Astrocyte (in vitro differentiated cells and primary cell): ENCODE data around the gene TMEM150A. TPM values are rescaled to one million over a fixed set of nuclear protein-coding genes. Genes with fewer than 3 reads are reported as not detected.

Experiments used
- DNase-seq: peaks from one replicate; pipeline ENCODE4 v3.0.0-alpha.2; 2010; ENCODE audit warnings: low read depth
- FAIRE-seq: peaks from 2 replicates; lab custom pipeline; 2011; peaks lifted over from hg19 to GRCh38; lab: Jason Lieb, UNC
- H2AFZ ChIP-seq: 2 replicates; pipeline ENCODE4 v1.6.0; 2012; ENCODE audit warnings: low read depth, low read length, inconsistent platforms
- H3K27ac ChIP-seq: 2 replicates; pipeline ENCODE4 v1.5.1; 2011; ENCODE audit warnings: low read depth, low read length, inconsistent platforms
- H3K27me3 ChIP-seq: 2 replicates; pipeline ENCODE4 v1.6.0; 2011; ENCODE audit warnings: low read length, inconsistent platforms; ENCODE audit not compliant: insufficient read depth
- H3K36me3 ChIP-seq: 2 replicates; pipeline ENCODE4 v1.5.1; 2011; ENCODE audit warnings: low read length, inconsistent platforms; ENCODE audit not compliant: insufficient read depth
- H3K4me1 ChIP-seq: 2 replicates; pipeline ENCODE4 v1.5.1; 2011; ENCODE audit warnings: low read length, inconsistent platforms; ENCODE audit not compliant: insufficient read depth
- H3K4me2 ChIP-seq: 2 replicates; pipeline ENCODE4 v1.6.0; 2012; ENCODE audit warnings: low read length, inconsistent platforms
- H3K4me3 ChIP-seq: 2 replicates; pipeline ENCODE4 v1.5.1; 2011; ENCODE audit warnings: low read depth, mild to moderate bottlenecking, low read length, inconsistent platforms; ENCODE audit not compliant: insufficient read depth
- H3K79me2 ChIP-seq: 2 replicates; pipeline ENCODE4 v1.6.0; 2012; ENCODE audit warnings: mild to moderate bottlenecking, low read length, inconsistent platforms; ENCODE audit not compliant: insufficient read depth
- H3K9ac ChIP-seq: 2 replicates; pipeline ENCODE4 v1.6.0; 2012; ENCODE audit warnings: mild to moderate bottlenecking, low read length, inconsistent platforms
- H3K9me3 ChIP-seq: 2 replicates; pipeline ENCODE4 v1.5.1; 2012; ENCODE audit warnings: low read depth, mild to moderate bottlenecking, low read length, inconsistent platforms; ENCODE audit not compliant: insufficient read depth
- H4K20me1 ChIP-seq: 2 replicates; pipeline ENCODE4 v1.6.0; 2012; ENCODE audit warnings: low read length, inconsistent platforms; ENCODE audit not compliant: insufficient read depth
- H3K27ac Mint-ChIP-seq: one replicate; pipeline ENCODE4 v1.8.0; 2021; ENCODE audit warnings: mild to moderate bottlenecking, mixed read lengths; ENCODE audit not compliant: unreplicated experiment
- H3K27me3 Mint-ChIP-seq: one replicate; pipeline ENCODE4 v1.8.0; 2021; ENCODE audit warnings: low read depth, mixed read lengths; ENCODE audit not compliant: unreplicated experiment
- H3K36me3 Mint-ChIP-seq: one replicate; pipeline ENCODE4 v1.8.0; 2021; ENCODE audit warnings: low read depth, mixed read lengths; ENCODE audit not compliant: unreplicated experiment
- H3K4me1 Mint-ChIP-seq: one replicate; pipeline ENCODE4 v1.8.0; 2021; ENCODE audit warnings: low read depth, mixed read lengths; ENCODE audit not compliant: unreplicated experiment
- H3K4me3 Mint-ChIP-seq: one replicate; pipeline ENCODE4 v1.8.0; 2021; ENCODE audit warnings: mild to moderate bottlenecking, moderate library complexity, mixed read lengths; ENCODE audit not compliant: unreplicated experiment
- H3K9me3 Mint-ChIP-seq: one replicate; pipeline ENCODE4 v1.8.0; 2021; ENCODE audit warnings: mild to moderate bottlenecking, mixed read lengths; ENCODE audit not compliant: unreplicated experiment
- CTCF ChIP-seq: IDR thresholded peaks from 2 replicates; pipeline ENCODE4 v1.5.1; 2011; ENCODE audit warnings: low read depth, mild to moderate bottlenecking, inconsistent platforms, low read length, moderate library complexity; ENCODE audit not compliant: insufficient read depth
- EZH2 ChIP-seq: IDR thresholded peaks from 2 replicates; pipeline ENCODE4 v1.6.1; 2012; ENCODE audit warnings: mild to moderate bottlenecking, low read length, inconsistent platforms; ENCODE audit not compliant: insufficient read depth
- total RNA-seq: library from RNA; stranded (reverse); gene quantifications from 2 replicates; pipeline ENCODE4 v1.2.1, GENCODE V29; 2021

The TMEM150A gene
- total RNA-seq, 1 donor from 2014 or later, result 20.4 TPM

GRCh38 chr2:85589181-85589580 lies 13.3 kb downstream of the TMEM150A start:
- H3K27me3 Mint-ChIP-seq, result no peaks in the 10 kb centered on the region

GRCh38 chr2:85588645-85589044 lies 13.9 kb downstream of the TMEM150A start:
- peaks cover 6% of the 10 kb centered on the region for H3K79me2 ChIP-seq
- H2AFZ ChIP-seq, result no peak overlapping the region
- H3K27ac ChIP-seq, result no peak overlapping the region
- Mint-ChIP-seq H3K36me3 (peaks cover 2% of the 10 kb centered on the region), H3K4me1 (peaks cover 55% of the 10 kb centered on the region), H3K9me3 (peaks cover 3% of the 10 kb centered on the region), H3K27ac (peak overlapping the region; percentile 37), H3K4me3 (no peak overlapping the region), H3K27me3 (no peaks in the 10 kb centered on the region)
- H3K27me3 ChIP-seq, result no peaks in the 10 kb centered on the region
- DNase-seq (no peak), FAIRE-seq (no peak)
- H3K4me2 ChIP-seq, result no peak overlapping the region
- no peak for TF ChIP-seq CTCF
- no peak for TF ChIP-seq EZH2
- no peaks in the 10 kb centered on the region for H4K20me1 ChIP-seq
- H3K9ac ChIP-seq, result no peak overlapping the region
- H3K9me3 ChIP-seq, result no peaks in the 10 kb centered on the region
- peaks cover 38% of the 10 kb centered on the region for H3K4me1 ChIP-seq
- no peak overlapping the region for H3K4me3 ChIP-seq
- H3K36me3 ChIP-seq, result no peaks in the 10 kb centered on the region

More at GRCh38 chr2:85589181-85589580, 13.3 kb downstream of the TMEM150A start:
- Mint-ChIP-seq H3K36me3 (peaks cover 1% of the 10 kb centered on the region), H3K27ac (no peak overlapping the region), H3K4me3 (no peak overlapping the region), H3K9me3 (peaks cover 3% of the 10 kb centered on the region), H3K4me1 (peaks cover 53% of the 10 kb centered on the region)
- Histone ChIP-seq H3K4me3 (no peak overlapping the region), H3K27me3 (no peaks in the 10 kb centered on the region), H3K4me1 (peaks cover 35% of the 10 kb centered on the region), H3K27ac (no peak overlapping the region), H3K4me2 (no peak overlapping the region), H3K9me3 (no peaks in the 10 kb centered on the region), H3K9ac (no peak overlapping the region), H2AFZ (no peak overlapping the region), H3K36me3 (no peaks in the 10 kb centered on the region), H4K20me1 (no peaks in the 10 kb centered on the region), H3K79me2 (peaks cover 6% of the 10 kb centered on the region)
- TF ChIP-seq CTCF (no peak), EZH2 (no peak)
- FAIRE-seq (no peak), DNase-seq (no peak)

GRCh38 chr2:85588236-85588635 lies 14.3 kb downstream of the TMEM150A start:
- no peaks in the 10 kb centered on the region for H4K20me1 ChIP-seq
- DNase-seq (no peak), FAIRE-seq (no peak)
- peaks cover 3% of the 10 kb centered on the region for H3K9me3 Mint-ChIP-seq
- H3K36me3 ChIP-seq, result no peaks in the 10 kb centered on the region
- H3K4me3 ChIP-seq, result no peak overlapping the region
- peak overlapping the region; percentile 37 for H3K27ac Mint-ChIP-seq
- no peaks in the 10 kb centered on the region for H3K27me3 ChIP-seq
- peaks cover 6% of the 10 kb centered on the region for H3K79me2 ChIP-seq
- H3K4me1 Mint-ChIP-seq, result peaks cover 53% of the 10 kb centered on the region
- no peak overlapping the region for H3K27ac ChIP-seq
- H3K36me3 Mint-ChIP-seq, result peaks cover 3% of the 10 kb centered on the region
- H3K27me3 Mint-ChIP-seq, result peaks cover 2% of the 10 kb centered on the region
- H3K4me2 ChIP-seq, result no peak overlapping the region
- no peak for TF ChIP-seq EZH2
- no peak for TF ChIP-seq CTCF
- H2AFZ ChIP-seq, result no peak overlapping the region
- H3K4me1 ChIP-seq, result peaks cover 38% of the 10 kb centered on the region
- no peak overlapping the region for H3K4me3 Mint-ChIP-seq
- no peaks in the 10 kb centered on the region for H3K9me3 ChIP-seq
- H3K9ac ChIP-seq, result no peak overlapping the region
